SW480 (cell line): ENCODE results near the gene CFDP1.

Experiments
- DNase-seq: peaks from one replicate; pipeline ENCODE4 v3.0.0-alpha.2; 2016; ENCODE audit warnings: low spot score

CFDP1 gene

DNA sequence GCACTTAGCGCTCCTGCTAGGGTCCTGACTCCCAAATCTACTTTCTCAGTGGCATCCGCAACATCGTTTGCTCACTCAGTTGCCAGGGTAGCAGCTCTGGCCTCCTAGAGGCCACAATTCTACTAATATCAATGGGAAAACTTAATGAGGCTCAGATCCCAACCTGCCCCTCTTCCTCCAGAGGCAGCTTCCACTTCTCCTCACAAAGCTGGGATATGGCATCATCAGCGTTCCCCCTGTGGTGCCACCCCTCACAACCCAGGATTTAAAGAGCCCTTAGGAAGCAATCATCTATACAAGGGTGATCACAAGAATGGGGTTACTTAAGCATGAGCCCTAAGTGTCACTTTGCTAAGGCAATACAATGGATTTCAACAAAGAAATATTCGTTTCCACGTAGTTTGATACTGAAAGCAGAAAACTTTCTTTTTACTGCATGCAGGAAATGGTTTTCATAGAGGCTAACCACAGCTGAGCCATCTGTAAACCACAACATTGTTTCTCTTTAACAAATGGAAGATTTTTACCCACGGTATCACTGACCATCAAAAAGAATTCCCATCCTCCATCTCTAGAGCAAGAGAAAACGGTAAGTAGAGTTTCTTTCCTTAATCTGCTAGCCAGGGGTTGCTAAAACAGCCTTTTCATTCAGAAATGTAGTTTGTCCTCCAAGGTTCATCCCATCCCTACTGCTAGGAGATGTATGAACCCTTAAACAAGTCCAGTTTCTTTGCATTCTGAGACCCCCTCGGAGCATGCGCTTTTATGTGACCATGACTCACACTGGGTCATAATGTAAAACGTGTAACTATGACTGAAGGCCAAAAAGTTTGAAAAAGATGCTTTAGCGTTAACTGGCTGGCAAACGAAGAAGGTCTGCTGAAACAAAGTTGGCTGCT is 113.5 kb downstream of the CFDP1 start:
- DNase-seq, result peak; percentile 68

DNA sequence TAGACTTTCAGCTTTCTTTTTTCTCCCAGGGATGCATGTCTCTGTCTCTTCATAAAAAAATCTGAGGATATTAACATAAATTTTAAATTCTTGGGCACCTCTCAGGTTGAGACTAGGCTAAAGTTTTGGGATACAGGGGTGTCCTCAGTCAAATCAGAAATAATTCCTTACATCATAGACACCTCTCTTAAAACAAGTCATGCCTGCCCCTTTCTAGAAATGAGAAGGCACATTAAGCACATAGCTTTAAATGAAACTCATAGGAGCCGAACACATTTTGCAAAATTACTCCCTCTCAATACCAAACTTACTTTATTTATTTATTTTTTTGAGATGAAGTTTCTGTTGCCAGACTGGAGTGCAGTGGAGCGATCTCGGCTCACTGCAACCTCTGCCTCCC is 114.6 kb downstream of the CFDP1 start:
- DNase-seq, result no peak

GRCh38 chr16:75317532-75317931 is 115.8 kb downstream of the CFDP1 start:
- no peak for DNase-seq

- no peak for DNase-seq
Observed at GRCh38 chr16:75317101-75317522, 116.2 kb downstream of the CFDP1 start.

GRCh38 chr16:75315539-75316306 is 117.6 kb downstream of the CFDP1 start:
- DNase-seq, result no peak

- no peak for DNase-seq
Observed at GRCh38 chr16:75312875-75313274, 120.4 kb downstream of the CFDP1 start.

- no peak for DNase-seq
Observed at GRCh38 chr16:75311383-75311938, 121.8 kb downstream of the CFDP1 start.

GRCh38 chr16:75310541-75310940 is 122.8 kb downstream of the CFDP1 start:
- DNase-seq, result no peak

- DNase-seq, result no peak
Observed at GRCh38 chr16:75309899-75310430, 123.3 kb downstream of the CFDP1 start.

DNA sequence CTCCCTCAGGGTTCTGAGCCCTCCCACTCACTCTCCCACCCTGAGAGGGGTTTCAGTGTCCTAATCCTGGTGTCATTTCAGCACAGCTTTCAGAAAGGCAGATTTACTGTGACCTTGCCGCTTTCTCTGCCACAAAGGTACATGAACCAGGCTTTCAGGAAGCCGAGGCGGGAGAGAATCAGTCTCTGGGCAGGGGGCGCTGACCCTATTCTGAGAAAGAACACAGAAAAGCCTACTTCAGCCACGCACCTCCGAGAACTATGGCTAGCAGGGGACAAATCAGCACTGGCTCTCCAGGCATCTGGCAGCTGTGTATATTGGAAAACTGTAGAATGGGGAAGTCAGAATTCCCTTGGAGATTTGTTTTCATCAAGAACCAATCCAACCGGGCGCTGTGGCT is 124.1 kb downstream of the CFDP1 start:
- DNase-seq, result no peak

DNA sequence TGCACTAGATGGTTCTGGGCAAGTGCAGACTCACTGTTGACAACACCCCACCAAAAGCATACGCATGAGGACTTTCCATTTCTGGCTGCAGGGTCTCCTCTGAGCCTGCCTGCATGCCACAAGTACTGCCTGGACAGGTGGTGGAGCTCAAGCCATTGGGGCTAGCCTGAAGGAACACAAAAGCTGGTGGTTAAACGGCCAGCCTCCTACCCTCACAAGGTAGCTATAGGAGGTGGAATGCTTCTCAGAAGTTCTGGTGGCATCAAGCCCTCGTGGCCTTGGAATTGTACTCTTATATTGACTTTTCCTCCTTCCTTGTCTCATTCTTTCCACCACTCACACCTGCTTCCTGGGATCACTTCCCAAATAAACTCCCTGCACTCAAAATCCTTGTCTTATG is 125.3 kb downstream of the CFDP1 start:
- no peak for DNase-seq

DNA sequence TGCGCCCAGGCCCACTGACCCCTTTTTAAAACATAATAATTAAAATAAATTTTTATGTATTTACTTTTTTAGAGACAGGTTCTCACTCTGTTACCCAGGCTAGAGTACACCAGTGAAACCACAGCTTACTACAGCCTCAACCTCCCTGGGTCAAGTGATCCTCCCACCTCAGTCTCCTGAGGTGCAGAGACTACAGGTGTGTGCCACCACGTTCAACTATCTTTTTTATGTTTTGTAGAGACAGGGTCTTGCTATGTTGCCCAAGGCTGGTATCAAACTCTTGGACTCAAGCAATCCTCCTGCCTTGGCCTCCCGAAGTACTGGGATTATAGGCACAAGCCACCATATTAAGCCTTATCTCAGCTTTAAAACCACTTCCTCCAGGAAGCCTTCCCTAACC is 125.8 kb downstream of the CFDP1 start:
- DNase-seq, result no peak

- no peak for DNase-seq
Observed at GRCh38 chr16:75306099-75306762, 127.1 kb downstream of the CFDP1 start.

DNA sequence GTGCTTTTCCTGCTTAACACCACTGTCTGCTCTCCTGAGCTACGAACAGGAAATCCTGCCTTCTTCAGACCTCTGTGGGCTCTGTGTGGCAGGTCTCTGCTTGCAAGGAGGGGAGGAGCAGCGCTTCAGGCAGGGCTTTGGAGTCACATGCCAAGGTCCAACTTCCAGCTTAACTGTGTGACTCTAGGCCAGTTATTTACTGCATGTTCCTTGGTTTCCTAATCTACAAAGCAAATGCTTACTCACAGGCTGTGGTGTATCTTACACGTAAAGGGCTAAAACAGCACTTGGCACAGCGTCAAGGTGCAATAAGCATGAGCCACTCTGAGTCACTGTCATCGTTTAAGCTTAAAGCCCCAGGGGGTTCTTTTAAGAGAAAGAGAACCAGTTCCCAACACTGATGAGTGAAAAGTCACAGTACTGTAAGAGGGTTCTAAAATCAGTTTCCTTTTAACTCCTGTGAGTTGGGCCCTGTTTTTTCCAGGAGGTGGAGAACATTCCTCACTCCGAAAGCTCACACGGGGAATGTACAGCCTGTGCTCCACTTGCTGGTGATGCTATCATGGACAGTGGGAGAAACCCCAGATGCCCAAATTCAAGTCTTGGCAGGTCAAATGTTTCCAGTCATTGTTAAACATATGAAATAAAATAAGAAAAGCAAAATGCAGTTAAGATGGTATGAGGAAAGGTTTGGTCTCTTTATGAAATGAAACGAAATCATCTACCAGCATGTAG is 127.8 kb downstream of the CFDP1 start:
- peak; percentile 92 for DNase-seq

DNA sequence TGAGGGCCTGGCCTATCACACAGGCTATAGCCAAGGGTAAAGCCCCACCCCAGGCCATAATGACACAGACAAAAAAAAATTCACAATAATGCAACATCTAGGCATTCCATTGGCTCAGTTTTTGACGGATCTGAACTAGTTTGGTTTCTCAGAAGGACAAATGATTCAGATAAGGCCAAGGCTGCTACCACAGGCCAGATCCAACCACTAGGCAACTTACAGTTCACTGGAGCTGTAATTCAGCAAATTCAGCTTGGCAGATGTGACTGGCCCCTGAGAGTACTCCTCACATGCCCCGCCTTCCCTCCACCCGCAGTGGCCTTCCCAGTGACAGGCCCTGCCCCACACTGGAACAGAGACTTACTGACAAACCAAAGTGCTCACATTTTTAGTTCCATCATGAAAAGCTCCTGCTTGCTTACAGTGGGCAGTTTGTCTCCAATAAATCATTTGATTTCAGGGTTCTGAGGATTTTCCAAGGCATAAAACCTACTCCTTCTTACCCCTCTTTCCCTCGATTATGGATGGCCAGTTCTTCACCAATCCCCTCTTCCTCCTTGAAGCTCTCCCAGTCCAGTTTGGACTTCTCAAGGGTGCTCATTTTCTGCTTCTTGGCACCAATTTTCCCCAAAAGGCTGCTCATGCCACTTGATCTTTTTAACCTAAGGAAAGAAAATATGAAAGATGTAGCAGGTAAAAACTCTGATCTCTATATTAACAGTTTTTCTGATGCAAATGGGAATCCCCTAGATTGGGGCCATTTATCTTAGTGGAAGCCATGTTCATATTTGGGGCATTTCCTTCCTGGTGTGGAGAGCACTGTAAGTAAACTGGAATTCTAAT is 128.6 kb downstream of the CFDP1 start:
- peak; percentile 44 for DNase-seq

- DNase-seq, result no peak
Observed at GRCh38 chr16:75301804-75302203, 131.5 kb downstream of the CFDP1 start.

DNA sequence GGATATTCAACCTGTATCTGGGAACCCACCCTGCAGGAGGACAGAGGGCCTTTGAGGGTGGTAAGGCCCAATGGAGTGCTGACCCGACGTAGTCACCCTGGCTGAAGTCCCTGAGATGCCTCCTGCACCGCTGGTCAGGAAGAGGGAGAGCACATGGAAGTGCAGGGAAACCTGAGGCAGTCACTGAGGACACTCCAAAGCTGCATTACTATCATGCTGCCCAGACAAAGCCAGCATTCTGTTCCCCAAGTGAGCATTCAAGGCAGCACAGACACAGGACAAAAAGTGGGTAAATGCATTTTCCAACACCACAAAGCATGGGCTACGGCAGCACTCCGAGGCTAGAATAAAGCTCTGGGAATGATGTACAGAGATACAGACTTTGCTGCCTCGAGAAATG is 135.0 kb downstream of the CFDP1 start:
- DNase-seq, result no peak

DNA sequence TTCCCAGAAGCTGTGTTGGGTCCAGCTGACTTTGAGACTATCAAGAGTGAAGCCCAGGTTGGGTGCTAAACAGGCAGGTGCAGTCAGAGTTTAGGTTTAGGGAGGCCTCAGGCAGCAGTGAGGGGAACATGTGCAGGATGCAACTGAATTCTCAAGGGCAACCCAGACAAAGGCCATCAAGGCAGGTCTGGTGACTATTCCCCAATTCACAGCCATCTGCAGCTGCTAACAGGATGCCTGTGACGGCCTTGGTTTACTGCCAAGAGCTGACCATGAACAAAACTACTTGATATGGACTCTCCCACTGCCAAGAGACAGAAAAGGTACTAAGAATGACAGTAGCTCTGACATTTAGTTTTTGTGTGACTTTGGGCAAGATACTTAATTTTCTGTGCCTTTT is 136.7 kb downstream of the CFDP1 start:
- no peak for DNase-seq

- no peak for DNase-seq
Observed at GRCh38 chr16:75294773-75295459, 138.4 kb downstream of the CFDP1 start.

DNA sequence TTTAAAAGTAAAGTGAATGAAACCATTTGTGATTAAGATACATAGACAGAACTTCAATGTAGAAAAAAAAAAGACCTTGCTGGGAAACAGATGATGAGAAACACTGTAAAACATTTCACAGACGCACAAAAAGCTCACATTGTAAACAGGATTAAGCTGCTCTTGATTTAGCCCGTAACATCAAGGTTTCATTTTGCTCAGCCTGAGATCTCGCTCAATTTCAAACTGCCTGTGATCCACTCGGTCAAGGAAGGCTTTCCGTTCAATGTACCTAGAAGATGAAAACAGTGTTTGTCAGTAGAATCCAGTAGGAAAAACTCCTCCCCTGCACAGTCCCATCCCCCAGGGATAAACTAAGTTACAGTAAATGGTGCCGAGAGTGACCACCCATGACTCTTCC is 139.5 kb downstream of the CFDP1 start:
- no peak for DNase-seq
